DND-41 (cell line): Measurements from ENCODE around the gene TRIM10.

ENCODE experiments used
- ATAC-seq: fragments of 200-7000 bp; cut with Tn5 transposase; 3 replicates; pipeline ENCODE4 v1.9.1; 2021; ENCODE audit warnings: low read depth; ENCODE audit not compliant: insufficient read depth
- DNase-seq: peaks from one replicate; pipeline ENCODE4 v3.0.0-alpha.2; 2020
- H2AFZ ChIP-seq: 2 replicates; pipeline ENCODE4 v1.6.0; 2012; ENCODE audit warnings: low read depth, low read length
- H3K27ac ChIP-seq: 2 replicates; pipeline ENCODE4 v1.5.1; 2012; ENCODE audit warnings: low read length, inconsistent platforms
- H3K27me3 ChIP-seq: fragments of 200-600 bp; sonication (generic); 2 replicates; pipeline ENCODE4 v1.6.0; 2012; ENCODE audit warnings: low read length, mild to moderate bottlenecking, inconsistent platforms; ENCODE audit not compliant: insufficient read depth, poor library complexity
- H3K36me3 ChIP-seq: 2 replicates; pipeline ENCODE4 v1.5.1; 2012; ENCODE audit warnings: low read length, inconsistent platforms; ENCODE audit not compliant: insufficient read depth
- H3K4me1 ChIP-seq: 2 replicates; pipeline ENCODE4 v1.5.1; 2012; ENCODE audit warnings: mild to moderate bottlenecking, low read length; ENCODE audit not compliant: insufficient read depth
- H3K4me2 ChIP-seq: 2 replicates; pipeline ENCODE4 v1.6.0; 2012; ENCODE audit warnings: mild to moderate bottlenecking, moderate library complexity, low read length, inconsistent platforms; ENCODE audit not compliant: insufficient read depth
- H3K4me3 ChIP-seq, 2 experiments: fragments of 200-600 bp in 1 of 2; shearing (Covaris generic) in 1 of 2; 2 replicates each; pipeline ENCODE4 v1.5.1; 2012 to 2016; ENCODE audit warnings: inconsistent platforms in 2 of 2, low read length in 2 of 2, mild to moderate bottlenecking in 2 of 2, low read depth in 1 of 2, moderate library complexity in 1 of 2
- H3K79me2 ChIP-seq: 2 replicates; pipeline ENCODE4 v1.6.0; 2012; ENCODE audit warnings: low read length, inconsistent platforms; ENCODE audit not compliant: insufficient read depth
- H3K9ac ChIP-seq: 2 replicates; pipeline ENCODE4 v1.6.0; 2012; ENCODE audit warnings: low read depth, mild to moderate bottlenecking, inconsistent platforms, low read length, moderate library complexity
- H3K9me3 ChIP-seq: 2 replicates; pipeline ENCODE4 v1.5.1; 2012; ENCODE audit warnings: low read length, moderate library complexity, mild to moderate bottlenecking, inconsistent platforms; ENCODE audit not compliant: insufficient read depth, severe bottlenecking
- H4K20me1 ChIP-seq: 2 replicates; pipeline ENCODE4 v1.6.0; 2012; ENCODE audit warnings: low read length; ENCODE audit not compliant: insufficient read depth
- CTCF ChIP-seq: IDR thresholded peaks from 2 replicates; pipeline ENCODE4 v1.5.1; 2012; ENCODE audit warnings: borderline replicate concordance, low read length, moderate library complexity, mild to moderate bottlenecking; ENCODE audit not compliant: poor library complexity, severe bottlenecking; ENCODE audit errors: extremely low read depth
- EZH2 ChIP-seq: IDR thresholded peaks from 3 replicates; pipeline ENCODE4 v1.6.1; 2012; ENCODE audit warnings: borderline replicate concordance, low read depth, mild to moderate bottlenecking, moderate library complexity, low read length, inconsistent platforms; ENCODE audit not compliant: severe bottlenecking

The TRIM10 gene

GRCh38 chr6:30156262-30156599, 4.8 kb downstream of the TRIM10 start:
- Histone ChIP-seq H3K9ac (no peak overlapping the region), H3K4me1 (no peaks in the 10 kb centered on the region), H3K27ac (no peak overlapping the region), H3K9me3 (no peaks in the 10 kb centered on the region), H3K27me3 (peaks cover 23% of the 10 kb centered on the region), H3K36me3 (no peaks in the 10 kb centered on the region), H4K20me1 (peaks cover 2% of the 10 kb centered on the region; the same call in 1 of the 2 replicates), H3K4me2 (no peak overlapping the region), H3K4me3 (no peak overlapping the region), H3K79me2 (no peaks in the 10 kb centered on the region), H2AFZ (no peak overlapping the region)
- ATAC-seq = no peak
- TF ChIP-seq CTCF = no peak
- no peak for TF ChIP-seq EZH2
- no peak for DNase-seq

- Histone ChIP-seq H3K4me1 (no peaks in the 10 kb centered on the region), H3K4me3 (no peak overlapping the region), H3K4me2 (no peak overlapping the region), H4K20me1 (peaks cover 2% of the 10 kb centered on the region; the same call in 1 of the 2 replicates), H3K79me2 (no peaks in the 10 kb centered on the region), H3K27ac (no peak overlapping the region), H3K36me3 (no peaks in the 10 kb centered on the region), H3K9ac (no peak overlapping the region), H3K27me3 (peaks cover 23% of the 10 kb centered on the region), H2AFZ (no peak overlapping the region), H3K9me3 (no peaks in the 10 kb centered on the region)
- ATAC-seq (no peak), DNase-seq (no peak)
- TF ChIP-seq EZH2 (no peak), CTCF (no peak)
Measured at GRCh38 chr6:30155520-30156261, 5.3 kb downstream of the TRIM10 start.

- no peaks in the 10 kb centered on the region for H3K9me3 ChIP-seq
- H3K9ac ChIP-seq = no peak overlapping the region
- H3K27me3 ChIP-seq = peaks cover 28% of the 10 kb centered on the region
- peaks cover 2% of the 10 kb centered on the region; the same call in 1 of the 2 replicates for H4K20me1 ChIP-seq
- H3K36me3 ChIP-seq = no peaks in the 10 kb centered on the region
- H3K4me2 ChIP-seq = no peak overlapping the region
- H3K79me2 ChIP-seq = no peaks in the 10 kb centered on the region
- no peak overlapping the region for H3K27ac ChIP-seq
- ATAC-seq (no peak), DNase-seq (no peak)
- no peak overlapping the region for H3K4me3 ChIP-seq
- no peaks in the 10 kb centered on the region for H3K4me1 ChIP-seq
- no peak for TF ChIP-seq CTCF
- no peak for TF ChIP-seq EZH2
- H2AFZ ChIP-seq = no peak overlapping the region
Measured at GRCh38 chr6:30154709-30155519, 6.1 kb downstream of the TRIM10 start.
